HepG2 (cell line): Measurements from ENCODE around the gene PAK1IP1. TPM values are rescaled to one million over a fixed set of nuclear protein-coding genes. Genes with fewer than 3 reads are reported as not detected.
A peak's percentile ranks its signal among the peaks of the same experiment; 100 is the strongest.

Experiments
- CSRNP2 ChIP-seq: sonication (generic); formaldehyde crosslinking; conservative IDR thresholded peaks from 2 replicates; pipeline ENCODE4 v1.8.0; 2022; ENCODE audit warnings: low read depth, missing genetic modification reagents
- EEA1 ChIP-seq: sonication (generic); formaldehyde crosslinking; IDR thresholded peaks from 2 replicates; pipeline ENCODE4 v1.5.1; 2020; ENCODE audit warnings: mild to moderate bottlenecking, missing genetic modification reagents, borderline replicate concordance
- KDM3A ChIP-seq: IDR thresholded peaks from 2 replicates; pipeline ENCODE4 v1.6.1; 2018; ENCODE audit warnings: low read depth, missing compliant biosample characterization
- MLXIP ChIP-seq: sonication (generic); formaldehyde crosslinking; IDR thresholded peaks from 2 replicates; pipeline ENCODE4 v1.9.0; 2021; ENCODE audit warnings: missing genetic modification reagents, borderline replicate concordance
- POLR2A ChIP-seq, 2 experiments: IDR thresholded peaks; 2 replicates each; pipeline ENCODE4 v1.6.1; 2011; ENCODE audit warnings: low read depth in 2 of 2, low read length in 2 of 2, mild to moderate bottlenecking in 1 of 2, moderate library complexity in 1 of 2; ENCODE audit not compliant: insufficient read depth in 1 of 2
- RFX5 ChIP-seq: IDR thresholded peaks from 2 replicates; pipeline ENCODE4 v1.6.1; 2011; ENCODE audit warnings: low read depth, low read length, improper control_type of control experiment
- RXRA ChIP-seq: sonication (generic); formaldehyde crosslinking; IDR thresholded peaks from 2 replicates; pipeline ENCODE4 v1.5.1; 2020; ENCODE audit warnings: missing genetic modification reagents
- TRIM24 ChIP-seq: sonication (generic); formaldehyde crosslinking; IDR thresholded peaks from 2 replicates; pipeline ENCODE4 v1.8.0; 2022; ENCODE audit warnings: mild to moderate bottlenecking, missing genetic modification reagents
- ZNF136 ChIP-seq: sonication (generic); formaldehyde crosslinking; IDR thresholded peaks from 2 replicates; pipeline ENCODE4 v1.8.1; 2022; ENCODE audit warnings: low read depth, mild to moderate bottlenecking, moderate library complexity, missing genetic modification reagents
- ZNF44 ChIP-seq: sonication (generic); formaldehyde crosslinking; IDR thresholded peaks from 2 replicates; pipeline ENCODE4 v1.5.1; 2020; ENCODE audit warnings: mild to moderate bottlenecking, missing genetic modification reagents
- ZNF547 ChIP-seq: sonication (generic); formaldehyde crosslinking; IDR thresholded peaks from 2 replicates; pipeline ENCODE4 v1.5.1; 2020; ENCODE audit warnings: mild to moderate bottlenecking, missing genetic modification reagents
- polyA plus RNA-seq, 8 experiments: library from polyadenylated mRNA; depleted of rRNA in 3 of 8; stranded (reverse) in 7 of 8; unstranded in 1 of 8; fragments of >200 nt; fragmentation: Illumina TruSeq in 4 of 8; extraction: Trizol in 4 of 8; gene quantifications; 2 replicates each; pipeline versions ENCODE4 v1.2.1 to v1.2.3, GENCODE V29; 2011 to 2016; ENCODE audit warnings: low read depth in 4 of 8, missing spikeins in 1 of 8, mixed read lengths in 1 of 8; ENCODE audit not compliant: insufficient read depth in 1 of 8
- total RNA-seq, 5 experiments: library from RNA; depleted of rRNA; stranded (reverse); fragments of >200 nt; fragmentation: Illumina TruSeq; extraction: Trizol; gene quantifications; 2 replicates each; pipeline ENCODE4 v1.2.3, GENCODE V29; 2016; ENCODE audit warnings: low read depth in 1 of 5
- TF ChIP-seq, protein P1 (sequence below): IDR thresholded peaks from 2 replicates; pipeline ENCODE4 v1.6.1; 2016; ENCODE audit warnings: mild to moderate bottlenecking
- TF ChIP-seq, protein P2 (sequence below): sonication (generic); formaldehyde crosslinking; IDR thresholded peaks from one replicate; pipeline ENCODE4 v1.5.1; 2020; ENCODE audit warnings: mild to moderate bottlenecking, missing genetic modification reagents; ENCODE audit errors: not compliant biosample characterization
- TF ChIP-seq, protein P3 (sequence below): sonication (generic); formaldehyde crosslinking; conservative IDR thresholded peaks from 2 replicates; pipeline ENCODE4 v1.8.1; 2023; ENCODE audit warnings: missing genetic modification reagents

The PAK1IP1 gene
- total and polyA plus RNA-seq, 2 of the 13 experiments (the other 11 are each of a cell fraction or from before 2014, with no cell fraction given): 23.4 to 66.2 TPM

GRCh38 chr6:10719964-10720264, 25.1 kb downstream of the PAK1IP1 start (continued):
- TF ChIP-seq MLXIP (CRISPR knock-in tag): no peak
- no peak for TF ChIP-seq RFX5
- TF ChIP-seq ZNF136: no peak
- peak; percentile 81; the same call in 1 of the 2 replicates for TF ChIP-seq ZNF547 (CRISPR knock-in tag)
- TF ChIP-seq, protein P1, sequence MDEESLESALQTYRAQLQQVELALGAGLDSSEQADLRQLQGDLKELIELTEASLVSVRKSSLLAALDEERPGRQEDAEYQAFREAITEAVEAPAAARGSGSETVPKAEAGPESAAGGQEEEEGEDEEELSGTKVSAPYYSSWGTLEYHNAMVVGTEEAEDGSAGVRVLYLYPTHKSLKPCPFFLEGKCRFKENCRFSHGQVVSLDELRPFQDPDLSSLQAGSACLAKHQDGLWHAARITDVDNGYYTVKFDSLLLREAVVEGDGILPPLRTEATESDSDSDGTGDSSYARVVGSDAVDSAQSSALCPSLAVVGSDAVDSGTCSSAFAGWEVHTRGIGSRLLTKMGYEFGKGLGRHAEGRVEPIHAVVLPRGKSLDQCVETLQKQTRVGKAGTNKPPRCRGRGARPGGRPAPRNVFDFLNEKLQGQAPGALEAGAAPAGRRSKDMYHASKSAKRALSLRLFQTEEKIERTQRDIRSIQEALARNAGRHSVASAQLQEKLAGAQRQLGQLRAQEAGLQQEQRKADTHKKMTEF (CRISPR knock-in tag): 0 out of 2 replicates have a peak, but pooled peaks have one; percentile 21
- peak; percentile 32; the same call in 1 of the 2 replicates for TF ChIP-seq KDM3A
- TF ChIP-seq, protein P2, sequence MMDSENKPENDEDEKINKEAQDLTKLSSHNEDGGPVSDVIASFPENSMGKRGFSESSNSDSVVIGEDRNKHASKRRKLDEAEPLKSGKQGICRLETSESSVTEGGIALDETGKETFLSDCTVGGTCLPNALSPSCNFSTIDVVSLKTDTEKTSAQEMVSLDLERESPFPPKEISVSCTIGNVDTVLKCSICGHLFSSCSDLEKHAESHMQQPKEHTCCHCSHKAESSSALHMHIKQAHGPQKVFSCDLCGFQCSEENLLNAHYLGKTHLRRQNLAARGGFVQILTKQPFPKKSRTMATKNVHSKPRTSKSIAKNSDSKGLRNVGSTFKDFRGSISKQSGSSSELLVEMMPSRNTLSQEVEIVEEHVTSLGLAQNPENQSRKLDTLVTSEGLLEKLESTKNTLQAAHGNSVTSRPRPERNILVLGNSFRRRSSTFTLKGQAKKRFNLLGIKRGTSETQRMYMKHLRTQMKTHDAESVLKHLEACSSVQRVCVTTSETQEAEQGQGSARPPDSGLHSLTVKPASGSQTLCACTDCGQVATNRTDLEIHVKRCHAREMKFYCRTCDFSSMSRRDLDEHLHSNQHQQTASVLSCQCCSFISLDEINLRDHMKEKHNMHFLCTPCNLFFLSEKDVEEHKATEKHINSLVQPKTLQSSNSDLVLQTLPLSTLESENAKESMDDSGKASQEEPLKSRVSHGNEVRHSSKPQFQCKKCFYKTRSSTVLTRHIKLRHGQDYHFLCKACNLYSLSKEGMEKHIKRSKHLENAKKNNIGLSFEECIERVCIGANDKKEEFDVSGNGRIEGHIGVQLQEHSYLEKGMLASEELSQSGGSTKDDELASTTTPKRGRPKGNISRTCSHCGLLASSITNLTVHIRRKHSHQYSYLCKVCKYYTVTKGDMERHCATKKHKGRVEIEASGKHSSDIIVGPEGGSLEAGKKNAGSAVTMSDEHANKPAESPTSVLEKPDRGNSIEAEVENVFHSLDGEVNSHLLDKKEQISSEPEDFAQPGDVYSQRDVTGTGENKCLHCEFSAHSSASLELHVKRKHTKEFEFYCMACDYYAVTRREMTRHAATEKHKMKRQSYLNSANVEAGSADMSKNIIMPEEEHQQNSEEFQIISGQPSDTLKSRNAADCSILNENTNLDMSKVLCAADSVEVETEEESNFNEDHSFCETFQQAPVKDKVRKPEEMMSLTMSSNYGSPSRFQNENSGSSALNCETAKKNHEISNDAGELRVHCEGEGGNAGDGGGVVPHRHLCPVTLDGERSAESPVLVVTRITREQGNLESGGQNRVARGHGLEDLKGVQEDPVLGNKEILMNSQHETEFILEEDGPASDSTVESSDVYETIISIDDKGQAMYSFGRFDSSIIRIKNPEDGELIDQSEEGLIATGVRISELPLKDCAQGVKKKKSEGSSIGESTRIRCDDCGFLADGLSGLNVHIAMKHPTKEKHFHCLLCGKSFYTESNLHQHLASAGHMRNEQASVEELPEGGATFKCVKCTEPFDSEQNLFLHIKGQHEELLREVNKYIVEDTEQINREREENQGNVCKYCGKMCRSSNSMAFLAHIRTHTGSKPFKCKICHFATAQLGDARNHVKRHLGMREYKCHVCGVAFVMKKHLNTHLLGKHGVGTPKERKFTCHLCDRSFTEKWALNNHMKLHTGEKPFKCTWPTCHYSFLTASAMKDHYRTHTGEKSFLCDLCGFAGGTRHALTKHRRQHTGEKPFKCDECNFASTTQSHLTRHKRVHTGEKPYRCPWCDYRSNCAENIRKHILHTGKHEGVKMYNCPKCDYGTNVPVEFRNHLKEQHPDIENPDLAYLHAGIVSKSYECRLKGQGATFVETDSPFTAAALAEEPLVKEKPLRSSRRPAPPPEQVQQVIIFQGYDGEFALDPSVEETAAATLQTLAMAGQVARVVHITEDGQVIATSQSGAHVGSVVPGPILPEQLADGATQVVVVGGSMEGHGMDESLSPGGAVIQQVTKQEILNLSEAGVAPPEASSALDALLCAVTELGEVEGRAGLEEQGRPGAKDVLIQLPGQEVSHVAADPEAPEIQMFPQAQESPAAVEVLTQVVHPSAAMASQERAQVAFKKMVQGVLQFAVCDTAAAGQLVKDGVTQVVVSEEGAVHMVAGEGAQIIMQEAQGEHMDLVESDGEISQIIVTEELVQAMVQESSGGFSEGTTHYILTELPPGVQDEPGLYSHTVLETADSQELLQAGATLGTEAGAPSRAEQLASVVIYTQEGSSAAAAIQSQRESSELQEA: peak; percentile 19
- TF ChIP-seq EEA1 (CRISPR knock-in tag): peak; percentile 25; the same call in 1 of the 2 replicates
- peak in 1 of 2 experiments; percentile 14; a peak in 1 of 4 replicates for TF ChIP-seq POLR2A (IDR thresholded peaks at IDR 0.05; ENCODE audit: insufficient read depth in 1 of 2, low read depth in 2 of 2, low read length in 2 of 2)
- TF ChIP-seq ZNF44 (CRISPR knock-in tag): peak; percentile 75; the same call in 1 of the 2 replicates
- TF ChIP-seq RXRA (CRISPR knock-in tag): 0 out of 2 replicates have a peak, but pooled peaks have one; percentile 23
- TF ChIP-seq, protein P3, sequence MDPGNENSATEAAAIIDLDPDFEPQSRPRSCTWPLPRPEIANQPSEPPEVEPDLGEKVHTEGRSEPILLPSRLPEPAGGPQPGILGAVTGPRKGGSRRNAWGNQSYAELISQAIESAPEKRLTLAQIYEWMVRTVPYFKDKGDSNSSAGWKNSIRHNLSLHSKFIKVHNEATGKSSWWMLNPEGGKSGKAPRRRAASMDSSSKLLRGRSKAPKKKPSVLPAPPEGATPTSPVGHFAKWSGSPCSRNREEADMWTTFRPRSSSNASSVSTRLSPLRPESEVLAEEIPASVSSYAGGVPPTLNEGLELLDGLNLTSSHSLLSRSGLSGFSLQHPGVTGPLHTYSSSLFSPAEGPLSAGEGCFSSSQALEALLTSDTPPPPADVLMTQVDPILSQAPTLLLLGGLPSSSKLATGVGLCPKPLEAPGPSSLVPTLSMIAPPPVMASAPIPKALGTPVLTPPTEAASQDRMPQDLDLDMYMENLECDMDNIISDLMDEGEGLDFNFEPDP: 0 out of 2 replicates have a peak, but pooled peaks have one; percentile 59
- no peak for TF ChIP-seq CSRNP2 (CRISPR knock-in tag)
- no peak for TF ChIP-seq TRIM24
